ENCODE measurements around the gene ZSWIM8. TPM values are rescaled to one million over a fixed set of nuclear protein-coding genes. Genes with fewer than 3 reads are reported as not detected.
"Not testable (repeated sequence)": the region's sequence is repeated elsewhere in the genome, so short reads cannot be mapped to it uniquely, and the experiment has no call there.

Gene ZSWIM8
- total RNA-seq, 4 donors from 2014 or later, result 87.5 to 345 (median 187) TPM

GRCh38 chr10:73788864-73789658, 3.7 kb downstream of the ZSWIM8 start:
- Histone ChIP-seq H3K27me3 (no peaks in the 10 kb centered on the region), H3K4me1 (peaks cover 0 to 23% (median 9%) of the 10 kb centered on the region in 4 donors), H3K27ac (no peak overlapping the region), H3K36me3 (peaks cover 0 to 56% (median 0%) of the 10 kb centered on the region in 3 donors), H3K9me3 (no peaks in the 10 kb centered on the region), H3K4me3 (no peak overlapping the region)
- TF ChIP-seq CTCF (IDR thresholded peaks at IDR 0.05) (no peak), POLR2A (IDR thresholded peaks at IDR 0.05) (no peak)
- DNase-seq, result no peak

DNA sequence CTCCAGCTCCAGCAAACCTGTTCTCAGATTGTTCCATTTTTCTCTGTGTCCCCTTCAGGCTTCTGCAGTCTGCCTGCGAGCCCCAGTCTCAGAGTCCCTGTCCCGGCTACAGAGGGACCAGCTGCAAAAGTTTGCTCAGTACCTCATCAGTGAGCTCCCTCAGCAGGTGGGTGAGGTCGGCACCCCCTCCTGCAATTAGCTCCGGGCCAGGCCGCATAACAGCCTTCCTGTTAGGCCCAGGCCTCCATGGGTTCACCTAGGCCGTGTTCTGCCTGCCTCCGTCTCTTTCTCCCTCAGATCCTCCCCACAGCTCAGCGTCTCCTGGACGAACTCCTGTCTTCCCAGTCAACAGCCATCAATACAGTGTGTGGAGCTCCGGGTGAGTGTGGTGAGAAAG, 4.3 kb downstream of the ZSWIM8 start:
- Histone ChIP-seq H3K27me3 (no peaks in the 10 kb centered on the region), H3K4me3 (no peak overlapping the region), H3K4me1 (peaks cover 0 to 20% (median 9%) of the 10 kb centered on the region in 4 donors), H3K9me3 (no peaks in the 10 kb centered on the region), H3K36me3 (peaks cover 0 to 62% (median 0%) of the 10 kb centered on the region in 3 donors), H3K27ac (no peak overlapping the region)
- TF ChIP-seq POLR2A (IDR thresholded peaks at IDR 0.05), result no peak
- no peak for TF ChIP-seq CTCF (IDR thresholded peaks at IDR 0.05)
- no peak for DNase-seq

DNA sequence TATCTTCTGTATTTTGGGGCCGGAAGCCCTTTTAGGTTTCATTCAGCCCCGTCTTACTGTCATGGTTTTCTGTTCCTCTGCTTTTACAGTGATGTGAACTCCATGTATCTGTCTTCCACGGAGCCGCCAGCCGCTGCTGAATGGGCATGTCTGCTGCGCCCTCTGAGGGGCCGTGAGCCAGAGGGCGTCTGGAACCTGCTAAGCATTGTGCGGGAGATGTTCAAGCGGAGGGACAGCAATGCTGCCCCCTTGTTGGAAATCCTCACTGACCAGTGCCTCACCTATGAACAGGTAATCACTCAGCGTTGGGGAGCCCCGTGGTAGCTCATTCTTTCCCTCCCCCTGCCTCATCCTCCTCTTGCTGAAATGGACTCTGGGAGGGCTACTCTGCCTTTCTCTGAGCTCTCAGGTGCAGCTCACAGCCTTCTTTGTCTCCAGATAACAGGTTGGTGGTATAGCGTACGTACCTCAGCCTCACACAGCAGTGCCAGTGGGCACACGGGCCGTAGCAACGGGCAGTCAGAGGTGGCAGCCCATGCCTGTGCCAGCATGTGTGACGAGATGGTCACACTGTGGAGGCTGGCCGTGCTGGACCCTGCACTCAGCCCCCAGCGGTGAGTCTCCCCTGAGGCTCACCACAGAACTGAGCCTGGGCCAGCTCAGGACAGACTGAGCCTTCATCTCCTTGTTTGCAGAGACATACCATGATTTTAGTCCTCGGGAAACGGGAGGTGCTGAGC, 5.7 kb downstream of the ZSWIM8 start:
- Histone ChIP-seq H3K27ac (no peak overlapping the region), H3K36me3 (peaks cover 0 to 74% (median 0%) of the 10 kb centered on the region in 3 donors), H3K4me1 (peaks cover 0 to 17% (median 9%) of the 10 kb centered on the region in 4 donors), H3K4me3 (no peak overlapping the region), H3K27me3 (no peaks in the 10 kb centered on the region), H3K9me3 (no peaks in the 10 kb centered on the region)
- TF ChIP-seq CTCF (IDR thresholded peaks at IDR 0.05) (no peak), POLR2A (IDR thresholded peaks at IDR 0.05) (no peak)
- DNase-seq, result no peak

DNA sequence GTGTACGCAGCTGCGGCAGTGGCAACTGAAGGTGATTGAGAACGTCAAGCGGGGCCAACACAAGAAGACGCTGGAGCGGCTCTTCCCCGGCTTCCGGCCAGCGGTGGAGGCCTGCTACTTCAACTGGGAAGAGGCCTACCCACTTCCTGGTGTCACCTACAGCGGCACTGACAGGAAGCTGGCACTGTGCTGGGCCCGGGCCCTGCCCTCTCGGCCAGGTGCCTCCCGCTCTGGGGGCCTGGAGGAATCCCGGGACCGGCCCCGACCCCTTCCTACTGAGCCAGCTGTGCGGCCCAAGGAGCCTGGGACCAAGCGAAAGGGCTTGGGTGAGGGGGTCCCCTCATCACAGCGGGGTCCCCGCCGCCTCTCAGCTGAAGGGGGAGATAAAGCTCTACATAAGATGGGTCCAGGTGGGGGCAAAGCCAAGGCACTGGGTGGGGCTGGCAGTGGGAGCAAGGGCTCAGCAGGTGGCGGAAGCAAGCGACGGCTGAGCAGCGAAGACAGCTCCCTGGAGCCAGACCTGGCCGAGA, 6.5 kb downstream of the ZSWIM8 start:
- H3K4me3 ChIP-seq, result no peak overlapping the region
- peak in 1 of 3 donors; percentile 29 for DNase-seq
- peaks cover 0 to 11% (median 3%) of the 10 kb centered on the region in 4 donors for H3K4me1 ChIP-seq
- TF ChIP-seq POLR2A (IDR thresholded peaks at IDR 0.05) (no peak), CTCF (IDR thresholded peaks at IDR 0.05) (no peak)
- no peaks in the 10 kb centered on the region for H3K9me3 ChIP-seq
- H3K27ac ChIP-seq, result no peak overlapping the region
- H3K27me3 ChIP-seq, result no peaks in the 10 kb centered on the region
- peaks cover 0 to 82% (median 0%) of the 10 kb centered on the region in 3 donors for H3K36me3 ChIP-seq

- H3K4me1 ChIP-seq, result no peaks in the 10 kb centered on the region
- TF ChIP-seq CTCF (IDR thresholded peaks at IDR 0.05), result no peak
- no peak for TF ChIP-seq POLR2A (IDR thresholded peaks at IDR 0.05)
- H3K27ac ChIP-seq, result no peak overlapping the region
- peaks cover 0 to 98% (median 0%) of the 10 kb centered on the region in 3 donors for H3K36me3 ChIP-seq
- H3K27me3 ChIP-seq, result no peaks in the 10 kb centered on the region
- peak in 1 of 3 donors; percentile 21 for DNase-seq
- no peak overlapping the region for H3K4me3 ChIP-seq
- no peaks in the 10 kb centered on the region for H3K9me3 ChIP-seq
Observed at GRCh38 chr10:73793456-73793855, 8.1 kb downstream of the ZSWIM8 start.

GRCh38 chr10:73795491-73795890, 10.1 kb downstream of the ZSWIM8 start:
- peak in 1 of 3 donors; percentile 15 for DNase-seq
- H3K36me3 ChIP-seq, result peaks cover 0 to 98% (median 0%) of the 10 kb centered on the region in 3 donors
- H3K27ac ChIP-seq, H3K4me1 ChIP-seq, H3K9me3 ChIP-seq, H3K4me3 ChIP-seq, H3K27me3 ChIP-seq: not testable (repeated sequence)

GRCh38 chr10:73796035-73796434, 10.6 kb downstream of the ZSWIM8 start:
- H3K27ac ChIP-seq, H3K4me1 ChIP-seq, H3K9me3 ChIP-seq, H3K27me3 ChIP-seq, H3K4me3 ChIP-seq: not testable (repeated sequence)
- peaks cover 0 to 98% (median 0%) of the 10 kb centered on the region in 3 donors for H3K36me3 ChIP-seq
- peak in 1 of 3 donors; percentile 1 for DNase-seq

All from Peyer's patch (tissue), 4 donors.